GM20431 (cell line): Measurements from ENCODE around the gene AMIGO2.

Source experiments
- in situ Hi-C: fragments of 300-500 bp; cut with MseI, MboI; formaldehyde crosslinking; loops from one replicate; pipeline ENCODE4 v1.15.0; 2020; ENCODE audit warnings: low sequenced_read_pairs; ENCODE audit not compliant: unreplicated experiment

AMIGO2 gene

DNA sequence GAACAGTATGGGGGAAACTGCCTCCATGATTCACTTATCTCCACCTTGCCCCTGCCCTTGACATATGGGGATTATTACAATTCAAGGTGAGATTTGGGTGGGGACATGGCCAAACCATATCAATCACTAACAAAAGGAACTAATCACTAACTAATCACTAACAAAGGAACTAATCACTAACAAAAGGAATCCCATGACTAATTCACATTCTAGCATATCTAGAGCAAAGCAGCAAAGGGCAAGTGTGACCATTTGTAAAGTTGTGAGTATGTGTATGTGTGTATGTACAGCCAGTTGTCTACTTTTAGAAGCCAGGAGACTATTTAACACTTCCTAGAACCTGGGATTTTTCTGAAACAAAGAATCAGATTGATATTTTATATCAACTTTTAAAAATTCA is 31.2 kb downstream of the AMIGO2 start:
- in situ Hi-C loops = no loop called here

DNA sequence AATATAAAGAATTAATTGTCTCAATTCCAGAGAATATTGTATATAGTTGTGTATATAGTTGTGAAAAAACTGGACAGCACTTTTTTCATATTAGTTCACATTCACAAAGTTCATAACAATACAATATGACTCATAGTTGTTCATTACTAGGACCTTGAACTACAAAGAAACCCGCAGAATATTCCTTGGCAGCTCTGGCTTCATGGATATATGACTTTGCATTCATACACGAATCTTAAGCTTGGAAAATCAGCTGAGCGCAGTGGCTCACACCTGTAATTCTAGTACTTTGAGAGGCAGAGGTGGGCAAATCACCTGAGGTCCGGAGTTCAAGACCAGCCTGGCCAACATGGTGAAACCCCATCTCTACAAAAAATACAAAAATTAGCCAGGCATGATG is 38.4 kb downstream of the AMIGO2 start:
- in situ Hi-C loops = no loop called here

DNA sequence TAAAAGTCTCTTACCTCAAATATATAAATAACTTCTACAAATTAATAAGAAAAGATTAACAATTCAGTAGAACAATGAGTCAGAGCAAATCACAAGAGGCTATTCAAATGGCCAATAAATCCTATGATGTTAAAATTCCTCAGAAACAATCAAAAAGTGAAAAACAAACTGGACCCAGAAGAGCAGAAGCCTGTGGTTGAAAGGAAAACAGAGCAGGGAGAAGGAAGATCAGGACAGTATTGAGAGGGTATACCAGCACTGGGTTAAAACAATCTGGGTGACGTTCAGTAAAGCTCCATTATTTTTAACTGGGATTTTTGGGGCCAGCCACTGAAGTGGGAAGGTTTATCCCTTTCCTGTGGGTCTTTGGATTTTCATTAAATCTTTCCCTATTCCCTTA is 40.0 kb downstream of the AMIGO2 start:
- in situ Hi-C loops = no loop called here

DNA sequence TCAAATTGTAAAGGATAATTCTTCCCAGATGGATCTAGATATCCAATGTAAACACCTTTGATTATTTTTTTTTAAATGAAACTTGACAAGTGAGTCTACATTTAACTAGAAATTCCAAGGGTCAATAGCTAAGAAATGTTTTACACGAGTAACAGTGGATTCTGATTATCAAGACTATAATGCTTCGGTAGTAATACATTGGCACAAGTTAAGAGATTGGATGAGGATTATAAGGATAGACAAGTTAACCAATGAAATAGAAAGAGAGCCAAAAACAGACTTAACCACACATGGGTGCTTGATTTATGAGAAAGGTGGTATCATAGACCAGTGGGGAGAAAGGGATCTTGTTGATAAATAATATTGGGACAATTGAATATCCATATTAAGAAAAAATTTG is 40.7 kb downstream of the AMIGO2 start:
- in situ Hi-C loops = no loop called here

DNA sequence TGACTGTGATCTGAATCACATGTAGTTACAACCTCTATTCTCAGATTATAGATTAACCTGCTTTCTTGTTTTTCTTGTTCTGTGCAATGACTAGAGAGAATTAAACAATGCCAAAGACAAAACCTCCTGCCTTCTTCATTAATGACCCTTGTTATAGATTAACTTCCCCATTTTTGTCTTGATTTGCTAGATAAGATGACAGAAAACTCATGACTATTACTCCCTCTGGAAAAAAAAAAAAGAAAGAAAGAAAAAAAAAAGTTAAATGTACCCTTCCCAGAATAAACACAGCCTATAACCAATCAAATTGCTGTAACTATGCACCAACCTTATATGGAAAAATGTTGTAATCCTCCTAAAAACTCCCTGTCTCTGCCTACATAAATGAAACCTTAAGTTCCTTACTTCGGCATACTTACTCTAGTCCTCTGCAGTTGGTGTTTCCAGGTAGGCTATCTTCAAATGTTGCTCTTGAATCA is 41.5 kb downstream of the AMIGO2 start:
- in situ Hi-C loops = no loop called here

DNA sequence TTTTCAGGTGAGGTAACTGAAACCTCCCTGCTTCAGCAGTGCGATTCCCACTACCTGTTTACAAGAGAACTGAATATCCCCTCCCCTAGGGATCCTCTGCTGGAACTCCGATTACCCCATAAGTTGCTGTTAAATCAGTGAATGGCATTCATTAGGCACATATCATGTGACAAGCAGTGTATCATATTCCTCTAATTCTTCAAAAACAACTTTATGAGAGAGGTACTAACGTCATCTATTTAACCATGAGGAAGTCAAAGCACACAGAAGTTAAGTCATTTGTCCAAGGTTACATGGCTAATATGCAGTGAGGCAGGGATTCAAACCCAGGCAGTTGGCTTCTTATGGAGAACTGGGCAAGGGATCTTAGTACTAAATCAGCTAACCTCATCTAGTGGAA is 44.3 kb downstream of the AMIGO2 start:
- in situ Hi-C loops = no loop called here

DNA sequence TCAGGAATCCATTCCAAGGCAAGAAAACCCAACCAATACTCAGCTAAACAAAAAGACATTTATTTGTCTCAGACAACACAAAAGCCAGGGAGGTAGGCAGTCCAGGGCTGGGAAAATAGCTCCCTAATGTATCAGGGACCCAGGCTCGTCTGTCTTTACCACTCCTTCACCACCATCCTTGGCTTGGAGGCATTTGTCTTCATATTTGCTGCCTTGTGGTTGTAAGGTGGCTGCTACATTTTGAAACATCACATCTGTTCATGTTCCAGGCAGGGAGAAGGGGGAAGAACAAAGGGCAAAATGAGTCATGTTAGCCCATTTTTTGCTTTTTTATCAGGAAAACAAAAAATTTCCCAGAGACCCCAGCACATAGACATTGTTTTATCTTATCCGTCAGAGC is 45.1 kb downstream of the AMIGO2 start:
- in situ Hi-C loops = no loop called here

DNA sequence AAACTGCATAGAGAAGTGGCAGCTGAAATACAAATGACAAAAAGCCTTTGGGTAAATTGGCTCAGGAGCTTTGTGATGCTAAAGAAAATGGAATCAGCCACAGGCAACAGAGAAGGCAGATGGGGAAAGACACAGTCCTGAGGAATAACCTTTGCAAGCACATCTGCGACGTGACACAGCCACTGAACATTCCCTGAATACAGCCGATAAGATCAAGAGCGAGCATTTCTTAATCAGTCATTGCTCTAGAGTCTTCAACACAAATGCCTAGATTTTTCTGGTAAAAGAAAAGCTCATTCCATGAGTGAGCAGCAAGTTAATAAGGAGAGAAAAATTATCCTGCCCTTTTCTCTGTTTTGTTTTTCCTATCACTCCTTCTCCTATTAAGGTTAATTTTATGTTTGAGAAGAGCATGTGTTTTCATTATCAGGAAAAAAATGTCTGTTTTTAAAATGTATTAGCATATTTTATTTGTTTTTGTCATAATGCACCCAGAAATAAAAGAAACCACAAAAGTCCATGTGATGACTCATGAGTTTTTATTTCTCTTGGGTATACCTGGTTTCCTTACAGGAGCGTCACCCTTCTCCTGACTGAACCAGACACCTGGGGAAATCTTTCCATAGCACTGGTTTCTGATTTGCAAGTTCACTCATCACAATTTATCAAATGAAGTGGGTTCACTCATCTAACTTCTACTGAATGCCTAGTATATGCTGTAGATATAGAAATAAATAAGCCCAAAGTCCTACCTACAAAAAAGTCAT is 45.8 kb downstream of the AMIGO2 start:
- in situ Hi-C loops = no loop called here

DNA sequence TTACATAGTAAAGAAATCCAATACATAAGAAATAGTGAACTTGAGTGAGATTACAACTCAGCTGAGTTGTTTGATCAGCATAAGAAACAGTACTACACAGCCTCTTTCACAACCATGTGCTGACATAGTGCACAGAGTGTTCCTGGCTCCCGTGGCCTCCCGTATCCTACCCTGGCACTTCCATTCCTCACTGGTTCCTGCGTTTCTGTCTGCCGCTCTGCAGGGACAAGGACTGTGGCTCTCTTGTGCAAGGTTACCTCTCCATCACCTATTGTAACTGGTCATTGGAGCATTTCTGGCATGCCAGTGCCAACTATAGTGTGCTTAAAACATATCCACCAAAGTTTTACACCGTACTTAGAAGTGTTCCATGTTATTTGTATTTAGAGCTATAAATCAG is 46.7 kb downstream of the AMIGO2 start:
- in situ Hi-C loops = no loop called here

DNA sequence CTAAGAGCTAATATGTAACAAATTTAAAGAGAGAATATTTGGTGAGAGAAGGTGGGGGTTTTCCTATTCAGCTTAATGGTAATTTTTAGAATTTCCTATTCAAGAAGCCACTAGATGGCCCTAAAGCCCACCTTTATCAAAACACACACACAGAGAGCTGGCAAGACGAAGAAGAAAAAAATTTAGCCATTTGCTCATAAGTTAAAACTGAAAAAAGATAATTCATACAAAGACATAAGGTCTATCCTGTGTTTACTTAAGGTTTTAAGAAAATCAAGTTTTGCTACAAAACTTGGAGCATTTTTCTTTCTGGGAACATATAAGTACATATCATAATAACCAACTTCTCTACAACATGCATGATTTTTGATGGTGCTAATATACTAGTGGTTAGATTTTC is 47.1 kb downstream of the AMIGO2 start:
- in situ Hi-C loops = no loop called here

DNA sequence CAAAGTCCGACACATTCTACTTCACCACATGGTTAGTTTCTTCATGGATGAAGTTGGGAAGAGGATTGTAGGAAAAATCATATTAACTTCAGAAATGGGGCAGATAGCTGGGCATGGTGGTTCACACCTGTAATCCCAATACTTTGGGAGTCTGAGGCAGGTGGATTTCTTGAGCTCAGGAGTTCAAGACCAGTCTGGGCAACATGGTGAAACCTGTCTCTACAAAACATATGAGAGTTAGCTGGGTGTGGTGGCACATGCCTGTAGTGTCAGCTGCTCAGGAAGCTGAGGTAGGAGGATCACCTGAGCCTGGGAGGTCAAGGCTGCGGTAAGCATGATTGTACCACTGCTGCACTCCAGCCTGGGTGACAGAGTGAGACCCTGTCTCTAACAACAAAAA is 49.9 kb downstream of the AMIGO2 start:
- in situ Hi-C loops = no loop called here

DNA sequence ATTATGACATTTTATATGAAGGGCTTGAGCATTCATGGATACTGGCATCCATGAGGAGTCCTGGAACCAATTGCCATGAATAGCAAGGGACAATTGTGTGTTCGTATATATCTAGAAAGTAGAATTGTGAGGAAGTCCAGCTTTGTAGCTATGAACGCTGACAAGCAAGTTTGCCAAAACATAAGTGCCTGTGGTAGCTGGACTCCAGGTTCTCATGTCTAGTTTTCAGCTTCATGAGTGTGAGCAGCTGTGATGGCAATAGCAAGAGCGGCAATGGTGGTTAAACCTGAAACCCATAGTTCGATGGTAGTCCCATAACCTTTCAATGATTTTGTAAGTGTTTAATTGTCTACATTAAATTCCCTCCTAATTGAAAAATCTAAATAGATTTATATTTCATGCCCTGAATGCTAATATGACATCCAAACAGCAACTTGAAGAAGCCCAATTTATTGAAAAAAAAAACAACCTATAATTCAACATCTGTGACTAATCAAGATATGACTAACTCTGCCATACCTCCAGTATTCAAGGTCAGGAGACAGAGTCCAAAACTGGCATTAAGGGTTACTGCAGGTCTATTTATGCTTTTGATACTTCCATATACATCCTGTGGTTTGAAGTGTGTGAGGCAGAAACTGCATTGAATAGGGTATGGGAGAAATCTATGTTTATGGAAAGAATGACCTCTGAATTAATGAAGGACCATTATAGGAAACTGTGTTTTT is 50.6 kb downstream of the AMIGO2 start:
- in situ Hi-C loops = no loop called here

DNA sequence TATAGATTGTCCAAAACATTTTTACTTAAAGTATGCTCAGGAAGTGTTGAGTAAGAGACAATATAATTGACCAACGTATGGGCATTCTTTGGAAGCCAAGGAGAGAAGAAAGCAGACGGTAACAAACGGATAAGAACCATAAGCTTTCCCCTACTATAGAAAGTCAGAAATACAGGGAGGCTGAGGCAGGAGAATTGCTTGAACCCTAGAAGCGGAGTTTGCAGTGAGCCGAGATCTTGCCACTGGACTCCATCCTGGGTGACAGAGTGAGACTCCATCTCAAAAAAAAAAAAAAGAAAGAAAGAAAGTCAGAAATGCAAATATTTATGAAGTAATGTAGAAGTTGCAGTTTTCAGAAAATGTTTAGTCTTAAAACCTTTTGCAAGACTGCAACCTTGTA is 51.6 kb downstream of the AMIGO2 start:
- in situ Hi-C loops = no loop called here
